ENCODE measurements around the gene ENOX1. TPM values are rescaled to one million over a fixed set of nuclear protein-coding genes. Genes with fewer than 3 reads are reported as not detected.

Gene ENOX1
- polyA plus RNA-seq, 1 donor (not counting 4 experiments of a cell fraction or from before 2014, with no cell fraction given), result 1.1 TPM

DNA sequence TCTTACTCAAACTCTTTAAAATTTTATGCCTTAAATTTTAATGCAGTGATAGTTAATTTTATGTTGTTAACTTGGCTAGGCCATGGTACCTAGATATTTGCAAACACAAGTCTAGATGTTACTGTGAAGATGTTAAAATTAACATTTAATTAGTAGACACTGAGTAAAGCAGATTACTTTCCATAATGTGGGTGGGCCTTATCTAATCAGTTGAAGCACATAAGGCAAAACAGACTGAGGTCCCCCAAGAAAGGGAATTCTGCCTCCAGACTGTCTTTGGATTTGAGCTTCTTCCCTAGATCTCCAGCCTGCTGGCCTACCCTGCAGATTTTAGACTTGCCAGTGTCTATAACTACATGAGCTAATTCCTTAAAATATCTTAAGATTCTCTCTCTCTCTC lies 294.0 kb downstream of the ENOX1 start:
- TF ChIP-seq, protein P1, sequence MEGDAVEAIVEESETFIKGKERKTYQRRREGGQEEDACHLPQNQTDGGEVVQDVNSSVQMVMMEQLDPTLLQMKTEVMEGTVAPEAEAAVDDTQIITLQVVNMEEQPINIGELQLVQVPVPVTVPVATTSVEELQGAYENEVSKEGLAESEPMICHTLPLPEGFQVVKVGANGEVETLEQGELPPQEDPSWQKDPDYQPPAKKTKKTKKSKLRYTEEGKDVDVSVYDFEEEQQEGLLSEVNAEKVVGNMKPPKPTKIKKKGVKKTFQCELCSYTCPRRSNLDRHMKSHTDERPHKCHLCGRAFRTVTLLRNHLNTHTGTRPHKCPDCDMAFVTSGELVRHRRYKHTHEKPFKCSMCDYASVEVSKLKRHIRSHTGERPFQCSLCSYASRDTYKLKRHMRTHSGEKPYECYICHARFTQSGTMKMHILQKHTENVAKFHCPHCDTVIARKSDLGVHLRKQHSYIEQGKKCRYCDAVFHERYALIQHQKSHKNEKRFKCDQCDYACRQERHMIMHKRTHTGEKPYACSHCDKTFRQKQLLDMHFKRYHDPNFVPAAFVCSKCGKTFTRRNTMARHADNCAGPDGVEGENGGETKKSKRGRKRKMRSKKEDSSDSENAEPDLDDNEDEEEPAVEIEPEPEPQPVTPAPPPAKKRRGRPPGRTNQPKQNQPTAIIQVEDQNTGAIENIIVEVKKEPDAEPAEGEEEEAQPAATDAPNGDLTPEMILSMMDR (optimal IDR thresholded peaks at IDR 0.05 in 1 of 3, IDR thresholded peaks at IDR 0.05 in 1 of 3, conservative IDR thresholded peaks at IDR 0.05 in 1 of 3; ENCODE audit: extremely low read depth in 1 of 3, insufficient read depth in 2 of 3, low read length in 3 of 3), result no peak
- no peak for TF ChIP-seq EZH2 (IDR thresholded peaks at IDR 0.05; ENCODE audit: low read length)
- no peak overlapping the region for H3K4me3 ChIP-seq (ENCODE audit: control insufficient read depth in 2 of 3, extremely low read depth in 1 of 3, insufficient read depth in 2 of 3, low read depth in 1 of 3, low read length in 3 of 3)
- no peak overlapping the region for H3K27ac ChIP-seq (ENCODE audit: control insufficient read depth, insufficient read depth, low read length)
- FAIRE-seq (no peak), DNase-seq (ENCODE audit: low read depth, low spot score) (no peak)
- dilution Hi-C loops (cut with MboI; ENCODE audit: extremely low pct_ligation_motif_present, low sequenced_read_pairs), result no loop called here
- no peaks in the 10 kb centered on the region for H3K36me3 ChIP-seq (ENCODE audit: control insufficient read depth in 2 of 2, extremely low read depth in 1 of 2, insufficient read depth in 2 of 2, low read length in 2 of 2)
- no peaks in the 10 kb centered on the region for H3K4me1 ChIP-seq (ENCODE audit: control insufficient read depth, extremely low read depth, insufficient read depth, low read length)
- no peaks in the 10 kb centered on the region for H3K79me2 ChIP-seq (ENCODE audit: control insufficient read depth, insufficient read depth, low read length)
- H3K9me3 ChIP-seq (ENCODE audit: control insufficient read depth, low read depth, low read length), result no peaks in the 10 kb centered on the region
- H3K9ac ChIP-seq (ENCODE audit: control insufficient read depth, extremely low read depth, insufficient read depth, low read length), result no peak overlapping the region
- H4K20me1 ChIP-seq (ENCODE audit: control insufficient read depth, extremely low read depth, insufficient read depth, low read length), result no peaks in the 10 kb centered on the region
- H3K27me3 ChIP-seq (ENCODE audit: control insufficient read depth, extremely low read depth, insufficient read depth, low read length), result no peaks in the 10 kb centered on the region
- H2AFZ ChIP-seq (ENCODE audit: control insufficient read depth, low read length), result no peak overlapping the region
- no peak overlapping the region for H3K4me2 ChIP-seq (ENCODE audit: control insufficient read depth, extremely low read depth, insufficient read depth, low read depth, low read length)
- H3K9me1 ChIP-seq (ENCODE audit: control insufficient read depth, extremely low read depth, insufficient read depth, low read length), result no peaks in the 10 kb centered on the region

DNA sequence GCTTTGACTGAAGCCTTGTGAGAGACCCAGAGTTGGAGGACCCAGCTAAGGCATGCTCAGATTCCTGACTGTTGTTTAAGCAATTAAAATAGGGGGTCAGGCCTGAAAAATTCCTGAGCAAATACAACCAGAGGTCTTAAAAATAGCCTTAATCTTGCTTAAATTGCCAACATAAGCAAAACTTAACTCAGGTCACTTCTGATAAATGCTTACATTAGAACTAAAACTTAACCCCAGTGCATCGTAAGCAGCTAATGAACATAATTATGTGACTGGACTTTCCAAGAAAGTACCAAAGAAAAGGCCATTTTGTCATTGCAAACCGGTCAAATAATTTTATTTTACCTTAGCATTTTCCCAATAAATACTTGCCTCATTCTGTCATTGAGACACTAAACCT lies 294.5 kb downstream of the ENOX1 start:
- FAIRE-seq (no peak), DNase-seq (ENCODE audit: low read depth, low spot score) (no peak)
- Histone ChIP-seq H3K36me3 (ENCODE audit: control insufficient read depth in 2 of 2, extremely low read depth in 1 of 2, insufficient read depth in 2 of 2, low read length in 2 of 2) (no peaks in the 10 kb centered on the region), H3K4me1 (ENCODE audit: control insufficient read depth, extremely low read depth, insufficient read depth, low read length) (no peaks in the 10 kb centered on the region), H3K4me3 (ENCODE audit: control insufficient read depth in 2 of 3, extremely low read depth in 1 of 3, insufficient read depth in 2 of 3, low read depth in 1 of 3, low read length in 3 of 3) (no peak overlapping the region), H3K9me1 (ENCODE audit: control insufficient read depth, extremely low read depth, insufficient read depth, low read length) (no peaks in the 10 kb centered on the region), H3K27ac (ENCODE audit: control insufficient read depth, insufficient read depth, low read length) (no peak overlapping the region), H3K9me3 (ENCODE audit: control insufficient read depth, low read depth, low read length) (no peaks in the 10 kb centered on the region), H3K79me2 (ENCODE audit: control insufficient read depth, insufficient read depth, low read length) (no peaks in the 10 kb centered on the region), H2AFZ (ENCODE audit: control insufficient read depth, low read length) (no peak overlapping the region), H3K27me3 (ENCODE audit: control insufficient read depth, extremely low read depth, insufficient read depth, low read length) (no peaks in the 10 kb centered on the region), H3K4me2 (ENCODE audit: control insufficient read depth, extremely low read depth, insufficient read depth, low read depth, low read length) (no peak overlapping the region), H3K9ac (ENCODE audit: control insufficient read depth, extremely low read depth, insufficient read depth, low read length) (no peak overlapping the region), H4K20me1 (ENCODE audit: control insufficient read depth, extremely low read depth, insufficient read depth, low read length) (no peaks in the 10 kb centered on the region)
- TF ChIP-seq, protein P1 (optimal IDR thresholded peaks at IDR 0.05 in 1 of 3, IDR thresholded peaks at IDR 0.05 in 1 of 3, conservative IDR thresholded peaks at IDR 0.05 in 1 of 3; ENCODE audit: extremely low read depth in 1 of 3, insufficient read depth in 2 of 3, low read length in 3 of 3), result no peak
- no peak for TF ChIP-seq EZH2 (IDR thresholded peaks at IDR 0.05; ENCODE audit: low read length)
- dilution Hi-C loops (cut with MboI; ENCODE audit: extremely low pct_ligation_motif_present, low sequenced_read_pairs), result no loop called here

All from keratinocyte (primary cell).